Calu3 (cell line): Measurements from ENCODE around the gene RPS6KA2. TPM values are rescaled to one million over a fixed set of nuclear protein-coding genes. Genes with fewer than 3 reads are reported as not detected.
"Not testable (repeated sequence)": the region's sequence is repeated elsewhere in the genome, so short reads cannot be mapped to it uniquely, and the experiment has no call there.

Experiments
- BruUV-seq: library from RNA; stranded (reverse); fragments of 400-500 nt; replicated peaks from 2 replicates; lab custom pipeline; 2021; lab: Mats Ljungman, UMichigan
- CTCF ChIA-PET: fragments of 300-600 bp; sonication (Branson Sonifier 250); formaldehyde crosslinking; loops from one replicate; lab custom pipeline; 2022; ENCODE audit warnings: antibody characterized with exemption; lab: Charles Lee
- DNase-seq: peaks from one replicate; pipeline ENCODE4 v3.0.0; 2022
- H3K27ac Mint-ChIP-seq: one replicate; pipeline ENCODE4 v1.8.0; 2022; ENCODE audit warnings: mixed read lengths; ENCODE audit not compliant: unreplicated experiment
- H3K27me3 Mint-ChIP-seq: one replicate; pipeline ENCODE4 v1.8.0; 2022; ENCODE audit warnings: mixed read lengths; ENCODE audit not compliant: unreplicated experiment
- H3K36me3 Mint-ChIP-seq: one replicate; pipeline ENCODE4 v1.8.0; 2022; ENCODE audit warnings: mild to moderate bottlenecking, moderate library complexity, mixed read lengths; ENCODE audit not compliant: insufficient read depth, unreplicated experiment
- H3K4me1 Mint-ChIP-seq: one replicate; pipeline ENCODE4 v1.8.0; 2022; ENCODE audit warnings: mild to moderate bottlenecking, low read depth, mixed read lengths; ENCODE audit not compliant: unreplicated experiment
- H3K4me3 Mint-ChIP-seq: one replicate; pipeline ENCODE4 v1.8.0; 2022; ENCODE audit warnings: mild to moderate bottlenecking, low read depth, moderate library complexity, mixed read lengths; ENCODE audit not compliant: unreplicated experiment
- H3K9me3 Mint-ChIP-seq: one replicate; pipeline ENCODE4 v1.8.0; 2022; ENCODE audit warnings: low read depth, mixed read lengths; ENCODE audit not compliant: unreplicated experiment
- intact Hi-C: fragments of 100-400 bp; cut with micrococcal nuclease; formaldehyde crosslinking; loops from one replicate; pipeline ENCODE4 v1.10.0; 2022; ENCODE audit not compliant: unreplicated experiment
- total RNA-seq: library from RNA; stranded (reverse); gene quantifications from 2 replicates; pipeline ENCODE4 v1.2.3, GENCODE V29; 2022
- TF ChIP-seq, protein P1 (sequence below): fragments of 200-600 bp; IDR thresholded peaks from one replicate; pipeline ENCODE4 v1.8.0; 2022; ENCODE audit warnings: antibody characterized with exemption; ENCODE audit not compliant: unreplicated experiment

The RPS6KA2 gene
- total RNA-seq, 1 experiment from 2014 or later = 41.3 TPM

DNA sequence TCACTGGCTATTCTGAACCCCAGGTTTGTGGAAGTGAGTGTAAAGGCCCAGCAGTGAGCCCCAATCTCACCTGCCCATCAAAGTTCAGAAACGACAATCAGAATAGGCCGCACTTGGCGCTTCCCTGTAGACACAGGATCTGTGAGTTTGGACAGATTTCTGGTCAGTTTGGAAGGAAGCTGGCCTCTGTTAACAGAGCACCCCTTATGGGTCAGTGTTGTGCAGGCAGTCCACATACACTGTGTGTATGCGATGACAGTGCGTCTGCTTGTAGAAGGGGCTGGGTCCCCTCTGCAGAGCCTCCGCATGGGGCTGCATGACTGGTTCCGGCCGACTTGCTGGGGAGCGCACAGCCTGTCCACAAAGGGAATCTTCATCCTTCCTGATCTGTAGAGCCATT is 240.9 kb downstream of the RPS6KA2 start:
- H3K27me3 Mint-ChIP-seq = no peaks in the 10 kb centered on the region
- H3K4me1 Mint-ChIP-seq = peaks cover 23% of the 10 kb centered on the region
- intact Hi-C loops = loop anchor here (5.0 kb wide), 1 partner anchor 109 kb away; no protein-coding TSS in a partner anchor
- TF ChIP-seq, protein P1, sequence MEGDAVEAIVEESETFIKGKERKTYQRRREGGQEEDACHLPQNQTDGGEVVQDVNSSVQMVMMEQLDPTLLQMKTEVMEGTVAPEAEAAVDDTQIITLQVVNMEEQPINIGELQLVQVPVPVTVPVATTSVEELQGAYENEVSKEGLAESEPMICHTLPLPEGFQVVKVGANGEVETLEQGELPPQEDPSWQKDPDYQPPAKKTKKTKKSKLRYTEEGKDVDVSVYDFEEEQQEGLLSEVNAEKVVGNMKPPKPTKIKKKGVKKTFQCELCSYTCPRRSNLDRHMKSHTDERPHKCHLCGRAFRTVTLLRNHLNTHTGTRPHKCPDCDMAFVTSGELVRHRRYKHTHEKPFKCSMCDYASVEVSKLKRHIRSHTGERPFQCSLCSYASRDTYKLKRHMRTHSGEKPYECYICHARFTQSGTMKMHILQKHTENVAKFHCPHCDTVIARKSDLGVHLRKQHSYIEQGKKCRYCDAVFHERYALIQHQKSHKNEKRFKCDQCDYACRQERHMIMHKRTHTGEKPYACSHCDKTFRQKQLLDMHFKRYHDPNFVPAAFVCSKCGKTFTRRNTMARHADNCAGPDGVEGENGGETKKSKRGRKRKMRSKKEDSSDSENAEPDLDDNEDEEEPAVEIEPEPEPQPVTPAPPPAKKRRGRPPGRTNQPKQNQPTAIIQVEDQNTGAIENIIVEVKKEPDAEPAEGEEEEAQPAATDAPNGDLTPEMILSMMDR = no peak
- DNase-seq = no peak
- CTCF ChIA-PET = no interaction called here
- H3K27ac Mint-ChIP-seq = no peak overlapping the region
- no peaks in the 10 kb centered on the region for H3K9me3 Mint-ChIP-seq
- no peak overlapping the region for H3K4me3 Mint-ChIP-seq
- peaks cover 35% of the 10 kb centered on the region for H3K36me3 Mint-ChIP-seq
- no TSS peak for BruUV-seq

DNA sequence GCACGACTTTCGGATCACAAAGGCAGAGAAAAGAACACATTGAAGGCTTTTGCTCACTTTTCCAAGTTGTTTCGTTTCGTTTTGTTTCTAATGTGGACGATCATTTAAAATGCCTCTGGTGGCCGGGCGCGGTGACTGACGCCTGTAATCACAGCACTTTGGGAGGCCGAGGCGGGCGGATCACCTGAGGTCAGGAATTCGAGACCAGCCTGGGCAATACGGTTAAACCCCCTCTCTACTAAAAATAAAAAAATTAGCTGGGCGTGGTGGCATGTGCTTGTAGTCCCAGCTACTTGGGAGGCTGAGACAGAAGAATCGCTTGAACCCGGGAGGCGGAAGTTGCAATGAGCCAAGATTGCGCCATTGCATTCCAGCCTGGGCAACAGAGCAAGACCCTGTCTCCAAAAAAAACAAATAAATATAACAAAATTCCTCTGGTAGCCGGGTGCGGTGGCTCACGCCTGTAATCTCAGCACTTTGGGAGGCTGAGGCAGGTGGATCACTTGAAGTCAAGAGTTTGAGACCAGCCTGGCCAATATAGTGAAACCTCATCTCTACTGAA is 243.2 kb downstream of the RPS6KA2 start:
- H3K27ac Mint-ChIP-seq = peak overlapping the region; percentile 74
- not testable (repeated sequence) for H3K9me3 Mint-ChIP-seq
- CTCF ChIA-PET = interaction anchor here (0.5 to 0.9 kb wide), 2 partner anchors 73 to 544 kb away, joined by 3 to 7 read pairs; no protein-coding TSS in a partner anchor

GRCh38 chr6:166382933-166383801 is 243.9 kb downstream of the RPS6KA2 start, which contains the start of gene MPC1:
TSS of gene MPC1 (minus strand) at chr6:166382940. CDS start at chr6:166382876, 64 bp downstream.
- BruUV-seq = no TSS peak
- no peaks in the 10 kb centered on the region for H3K27me3 Mint-ChIP-seq

More for the DNA sequence above, 243.2 kb downstream of the RPS6KA2 start:
- Mint-ChIP-seq H3K4me1 (peaks cover 16% of the 10 kb centered on the region), H3K36me3 (peaks cover 36% of the 10 kb centered on the region), H3K4me3 (peak overlapping the region; percentile 93)
- BruUV-seq = TSS peak; percentile 67
- peak; percentile 51 for DNase-seq
- intact Hi-C loops = loop anchor here (5.0 kb wide), 1 partner anchor 42 kb away; the partner anchor contains the start of gene SFT2D1
- H3K27me3 Mint-ChIP-seq = not testable (repeated sequence)

DNA sequence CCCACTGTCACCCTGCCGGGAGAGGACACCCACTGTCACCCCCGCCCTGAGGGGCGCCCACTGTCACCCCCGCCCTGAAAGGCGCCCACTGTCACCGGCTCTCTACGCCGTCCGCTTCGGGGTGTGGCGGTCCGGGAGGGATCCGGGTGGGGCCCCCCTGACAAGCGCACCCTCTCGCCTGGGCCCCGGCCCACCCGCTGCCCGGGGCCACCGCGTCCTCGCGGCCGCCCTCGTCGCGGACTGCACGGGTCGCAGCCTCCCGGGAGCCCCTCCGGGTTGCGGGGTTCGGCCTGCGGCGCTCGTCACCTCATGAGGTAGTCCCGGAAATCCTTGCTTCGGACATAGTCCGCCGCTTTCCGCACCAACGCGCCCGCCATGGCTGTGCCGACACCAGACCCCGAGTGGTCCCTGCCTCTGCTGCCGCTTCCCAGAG is 244.5 kb downstream of the RPS6KA2 start:
- no peak overlapping the region for H3K27ac Mint-ChIP-seq
- H3K9me3 Mint-ChIP-seq = no peaks in the 10 kb centered on the region
- intact Hi-C loops = loop anchor here (5.0 kb wide), 1 partner anchor 40 kb away; the partner anchor contains the start of gene SFT2D1
- no peaks in the 10 kb centered on the region for H3K27me3 Mint-ChIP-seq
- BruUV-seq = no TSS peak
- peak overlapping the region; percentile 93 for H3K4me3 Mint-ChIP-seq
- DNase-seq = no peak
- H3K36me3 Mint-ChIP-seq = peaks cover 36% of the 10 kb centered on the region
- CTCF ChIA-PET = no interaction called here
- H3K4me1 Mint-ChIP-seq = peaks cover 8% of the 10 kb centered on the region
- TF ChIP-seq, protein P1 = no peak

More at GRCh38 chr6:166382933-166383801, 243.9 kb downstream of the RPS6KA2 start, which contains the start of gene MPC1:
- Mint-ChIP-seq H3K36me3 (peaks cover 36% of the 10 kb centered on the region), H3K9me3 (no peaks in the 10 kb centered on the region), H3K4me1 (peaks cover 14% of the 10 kb centered on the region), H3K27ac (peak within 1 kb of the TSS; percentile 74), H3K4me3 (peak within 1 kb of the TSS; percentile 93)
- DNase-seq = peak; percentile 98
- intact Hi-C loops = loop anchor here (5.0 kb wide), 1 partner anchor 41 kb away; the partner anchor contains the start of gene SFT2D1
- CTCF ChIA-PET = interaction anchor here (0.5 to 0.9 kb wide), 2 partner anchors 73 to 545 kb away, joined by 3 to 7 read pairs; no protein-coding TSS in a partner anchor
- TF ChIP-seq, protein P1 = no peak
